HepG2 (cell line): ENCODE data around the gene TXLNA. TPM values are rescaled to one million over a fixed set of nuclear protein-coding genes. Genes with fewer than 3 reads are reported as not detected.

ENCODE experiments used
- ATAC-seq: fragments of 200-7000 bp; cut with Tn5 transposase; 3 replicates; pipeline ENCODE4 v1.9.1; 2020; ENCODE audit warnings: mild to moderate bottlenecking, moderate library complexity
- BruUV-seq: library from RNA; stranded (reverse); fragments of 400-500 nt; replicated peaks from 2 replicates; lab custom pipeline; 2021; lab: Mats Ljungman, UMichigan
- CTCF ChIA-PET: fragments of 300-600 bp; formaldehyde crosslinking; extraction: SDS; loops from one replicate; lab custom pipeline; 2021; ENCODE audit warnings: low total read pairs, inconsistent platforms, low intra/inter-chr PET ratio; lab: Yijun Ruan, JAX
- POLR2A ChIA-PET: fragments of 350-600 bp; sonication (Branson Sonifier 250); formaldehyde crosslinking; loops from one replicate; lab custom pipeline; 2020; ENCODE audit warnings: antibody characterized with exemption, inconsistent platforms; lab: Yijun Ruan, JAX
- DNase-seq: peaks from one replicate; pipeline ENCODE4 v3.0.0-alpha.2; 2015; ENCODE audit warnings: low spot score
- FAIRE-seq: peaks from 3 replicates; lab custom pipeline; 2011; peaks lifted over from hg19 to GRCh38; lab: Jason Lieb, UNC
- H2AFZ ChIP-seq: one replicate; pipeline ENCODE4 v1.6.1; 2011; ENCODE audit warnings: low read length, inconsistent platforms
- H3K27ac ChIP-seq: fragments of 300-600 bp; 3 replicates; pipeline ENCODE4 v1.8.0; 2011; ENCODE audit warnings: mixed run types, mild to moderate bottlenecking, mixed read lengths, low read length, inconsistent platforms; ENCODE audit not compliant: insufficient read depth; ENCODE audit errors: extremely low read length
- H3K27me3 ChIP-seq, 2 experiments: fragments of 200-600 bp in 1 of 2; 2 replicates in 1 of 2; 3 replicates in 1 of 2; pipeline versions ENCODE4 v1.6.0 to v1.8.0; 2011; ENCODE audit warnings: low read length in 2 of 2, mild to moderate bottlenecking in 2 of 2, moderate library complexity in 2 of 2, inconsistent platforms in 1 of 2; ENCODE audit not compliant: insufficient read depth in 2 of 2, control insufficient read depth in 1 of 2
- H3K36me3 ChIP-seq, 2 experiments: fragments of 200-600 bp in 1 of 2; replicated peaks in 1 of 2; 2 replicates in 1 of 2; 3 replicates in 1 of 2; pipeline versions ENCODE4 v1.5.1 to v1.8.0; 2011; ENCODE audit warnings: low read length in 2 of 2, inconsistent platforms in 1 of 2; ENCODE audit not compliant: insufficient read depth in 2 of 2, control insufficient read depth in 1 of 2
- H3K4me1 ChIP-seq: 2 replicates; pipeline ENCODE4 v1.5.1; 2012; ENCODE audit warnings: low read length, inconsistent platforms; ENCODE audit not compliant: insufficient read depth
- H3K4me2 ChIP-seq: 2 replicates; pipeline ENCODE4 v1.6.0; 2011; ENCODE audit warnings: low read depth, low read length, inconsistent platforms
- H3K4me3 ChIP-seq, 3 experiments: fragments of 200-600 bp in 1 of 3; sonication (generic), shearing (Covaris generic) in 1 of 3; replicated peaks in 1 of 3; 2 replicates each; pipeline ENCODE4 v1.5.1; 2011 to 2016; ENCODE audit warnings: low read length in 3 of 3, inconsistent platforms in 2 of 3, low read depth in 2 of 3, mild to moderate bottlenecking in 2 of 3, control low read depth in 1 of 3, mixed read lengths in 1 of 3; ENCODE audit not compliant: insufficient read depth in 1 of 3
- H3K79me2 ChIP-seq: one replicate; pipeline ENCODE4 v1.6.1; 2011; ENCODE audit warnings: low read length, inconsistent platforms; ENCODE audit not compliant: insufficient read depth
- H3K9ac ChIP-seq: 2 replicates; pipeline ENCODE4 v1.6.0; 2011; ENCODE audit warnings: mild to moderate bottlenecking, low read depth, low read length, inconsistent platforms; ENCODE audit not compliant: insufficient read depth
- H3K9me3 ChIP-seq: 2 replicates; pipeline ENCODE4 v1.5.1; 2012; ENCODE audit warnings: mild to moderate bottlenecking, low read length
- H4K20me1 ChIP-seq: 2 replicates; pipeline ENCODE4 v1.6.0; 2011; ENCODE audit warnings: inconsistent platforms, mild to moderate bottlenecking, low read length, moderate library complexity; ENCODE audit not compliant: insufficient read depth
- DMAP1 ChIP-seq: IDR thresholded peaks from 2 replicates; pipeline ENCODE4 v1.6.1; 2016
- HNRNPL ChIP-seq: fragments of 200-400 bp; formaldehyde crosslinking; IDR thresholded peaks from 2 replicates; pipeline ENCODE4 v1.6.1; 2017; ENCODE audit warnings: mild to moderate bottlenecking, low read depth, low read length
- MYC ChIP-seq: sonication (generic); formaldehyde crosslinking; IDR thresholded peaks from 2 replicates; pipeline ENCODE4 v1.9.0; 2021; ENCODE audit warnings: missing genetic modification reagents, borderline replicate concordance
- TAF1 ChIP-seq: sonication (generic); formaldehyde crosslinking; IDR thresholded peaks from 2 replicates; pipeline ENCODE4 v1.4.0; 2020; ENCODE audit warnings: missing genetic modification reagents
- ZNF749 ChIP-seq: sonication (generic); formaldehyde crosslinking; IDR thresholded peaks from 2 replicates; pipeline ENCODE4 v1.8.0; 2022; ENCODE audit warnings: mild to moderate bottlenecking, missing genetic modification reagents, moderate library complexity, borderline replicate concordance
- WGBS: methylation state at CpG from one replicate; pipeline ENCODE4 v1.1.6; 2017; ENCODE audit warnings: low lambda C conversion rate; 5-methylcytosine and 5-hydroxymethylcytosine counted together
- in situ Hi-C: cut with HindIII; loops from 2 replicates; pipeline ENCODE4 v1.10.0; 2017; ENCODE audit warnings: low pct_unique_long_range_greater_than_20kb; ENCODE audit not compliant: extremely low pct_ligation_motif_present
- intact Hi-C: fragments of 100-400 bp; cut with micrococcal nuclease; formaldehyde crosslinking; loops from one replicate; pipeline ENCODE4 v1.10.0; 2022; ENCODE audit not compliant: unreplicated experiment
- polyA plus RNA-seq, 8 experiments: library from polyadenylated mRNA; depleted of rRNA in 3 of 8; stranded (reverse) in 7 of 8; unstranded in 1 of 8; fragments of >200 nt; fragmentation: Illumina TruSeq in 4 of 8; extraction: Trizol in 4 of 8; gene quantifications; 2 replicates each; pipeline versions ENCODE4 v1.2.1 to v1.2.3, GENCODE V29; 2011 to 2016; ENCODE audit warnings: low read depth in 4 of 8, missing spikeins in 1 of 8, mixed read lengths in 1 of 8; ENCODE audit not compliant: insufficient read depth in 1 of 8
- total RNA-seq, 5 experiments: library from RNA; depleted of rRNA; stranded (reverse); fragments of >200 nt; fragmentation: Illumina TruSeq; extraction: Trizol; gene quantifications; 2 replicates each; pipeline ENCODE4 v1.2.3, GENCODE V29; 2016; ENCODE audit warnings: low read depth in 1 of 5

The TXLNA gene
- total and polyA plus RNA-seq, 2 of the 13 experiments (the other 11 are each of a cell fraction or from before 2014, with no cell fraction given), result 29.6 to 67.8 TPM

DNA sequence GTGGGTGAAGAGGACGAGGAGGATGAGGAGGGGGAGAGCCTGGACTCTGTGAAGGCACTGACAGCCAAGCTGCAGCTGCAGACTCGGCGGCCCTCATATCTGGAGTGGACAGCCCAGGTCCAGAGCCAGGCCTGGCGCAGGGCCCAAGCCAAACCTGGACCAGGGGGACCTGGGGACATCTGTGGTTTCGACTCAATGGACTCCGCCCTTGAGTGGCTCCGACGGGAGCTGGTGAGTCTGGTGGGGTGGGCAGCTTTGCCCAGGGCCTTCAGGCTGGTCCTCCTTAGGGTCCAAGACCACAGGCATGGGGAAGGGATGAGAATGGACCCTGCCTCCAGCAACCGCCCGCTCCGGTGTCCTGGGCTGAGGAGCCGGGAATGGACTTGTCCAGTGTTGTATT is 68.0 kb downstream of the TXLNA start:
- Histone ChIP-seq H3K9me3 (no peaks in the 10 kb centered on the region), H3K9ac (peak overlapping the region; percentile 30; the same call in 1 of the 2 replicates), H3K27me3 (no peaks in the 10 kb centered on the region), H3K36me3 (no peaks in the 10 kb centered on the region), H3K79me2 (no peaks in the 10 kb centered on the region), H4K20me1 (no peaks in the 10 kb centered on the region), H3K4me1 (peaks cover 83% of the 10 kb centered on the region), H2AFZ (peak overlapping the region; percentile 30), H3K27ac (no peak overlapping the region), H3K4me3 (peak overlapping the region in 2 of 3 experiments; percentile 22 to 58; a peak in 3 of 6 replicates), H3K4me2 (peak overlapping the region; percentile 72)
- in situ Hi-C loops (no loop called here), intact Hi-C loops (no loop called here)
- ATAC-seq (peak; percentile 8; the same call in 2 of the 3 replicates), DNase-seq (no peak), FAIRE-seq (no peak)
- POLR2A ChIA-PET, result interaction anchor here (1.3 to 7.1 kb wide), 6 partner anchors 11 to 89 kb away, joined by 4 to 48 read pairs (median 15); partner anchors contain the start of genes HDAC1 and MARCKSL1
- 14% methylated on average over 4 of the region's 12 CpGs for WGBS
- TF ChIP-seq DMAP1 (CRISPR knock-in tag) (0 out of 2 replicates have a peak, but pooled peaks have one; percentile 4), TAF1 (no peak), ZNF749 (no peak), MYC (CRISPR knock-in tag) (0 out of 2 replicates have a peak, but pooled peaks have one; percentile 4), HNRNPL (0 out of 2 replicates have a peak, but pooled peaks have one; percentile 21)
- BruUV-seq, result no TSS peak
- CTCF ChIA-PET, result interaction anchor here (1.3 kb wide), 1 partner anchor 32 kb away, joined by 8 read pairs; no protein-coding TSS in a partner anchor

Other genes starting within 250 kb of the TXLNA start
- 225 and 284 TPM in 2 replicates for gene PTP4A2, start 241.3 kb upstream of the TXLNA start, total RNA-seq (2016; rRNA removed; fragmentation: Illumina TruSeq; extraction: Trizol)
- gene PTP4A2, start 241.3 kb upstream of the TXLNA start, polyA plus RNA-seq (2011; rRNA removed), result 133 and 173 TPM in 2 replicates
- 39.0 and 86.8 TPM in 2 replicates for gene KHDRBS1, start 165.8 kb upstream of the TXLNA start, total RNA-seq (2016; rRNA removed; fragmentation: Illumina TruSeq; extraction: Trizol)
- gene KHDRBS1, start 165.8 kb upstream of the TXLNA start, polyA plus RNA-seq (2011; rRNA removed), result 19.8 and 25.1 TPM in 2 replicates
- gene TMEM39B, start 106.7 kb upstream of the TXLNA start, total RNA-seq (2016; rRNA removed; fragmentation: Illumina TruSeq; extraction: Trizol), result 3.1 and 4.9 TPM in 2 replicates
- 10.4 and 12.9 TPM in 2 replicates for gene TMEM39B, start 106.7 kb upstream of the TXLNA start, polyA plus RNA-seq (2011; rRNA removed)
- gene KPNA6, start 71.6 kb upstream of the TXLNA start, total RNA-seq (2016; rRNA removed; fragmentation: Illumina TruSeq; extraction: Trizol), result 47.5 and 111 TPM in 2 replicates
- 18.6 and 22.0 TPM in 2 replicates for gene KPNA6, start 71.6 kb upstream of the TXLNA start, polyA plus RNA-seq (2011; rRNA removed)
- 2.8 and 3.5 TPM in 2 replicates for gene CCDC28B, start 20.9 kb downstream of the TXLNA start, total RNA-seq (2016; rRNA removed; fragmentation: Illumina TruSeq; extraction: Trizol)
- 2.6 TPM in 2 replicates for gene CCDC28B, start 20.9 kb downstream of the TXLNA start, polyA plus RNA-seq (2011; rRNA removed)
- 2.3 and 3.0 TPM in 2 replicates for gene IQCC, start 26.0 kb downstream of the TXLNA start, total RNA-seq (2016; rRNA removed; fragmentation: Illumina TruSeq; extraction: Trizol)
- gene IQCC, start 26.0 kb downstream of the TXLNA start, polyA plus RNA-seq (2011; rRNA removed), result 1.5 and 1.7 TPM in 2 replicates
- gene DCDC2B, start 29.4 kb downstream of the TXLNA start, total RNA-seq (2016; rRNA removed; fragmentation: Illumina TruSeq; extraction: Trizol), result not detected in 2 replicates
- gene DCDC2B, start 29.4 kb downstream of the TXLNA start, polyA plus RNA-seq (2011; rRNA removed), result not detected in 2 replicates
- gene TMEM234, start 42.7 kb downstream of the TXLNA start, total RNA-seq (2016; rRNA removed; fragmentation: Illumina TruSeq; extraction: Trizol), result 4.2 and 9.0 TPM in 2 replicates
- 6.1 and 6.8 TPM in 2 replicates for gene TMEM234, start 42.7 kb downstream of the TXLNA start, polyA plus RNA-seq (2011; rRNA removed)
- 223 and 286 TPM in 2 replicates for gene EIF3I, start 42.7 kb downstream of the TXLNA start, total RNA-seq (2016; rRNA removed; fragmentation: Illumina TruSeq; extraction: Trizol)
- gene EIF3I, start 42.7 kb downstream of the TXLNA start, polyA plus RNA-seq (2011; rRNA removed), result 210 and 218 TPM in 2 replicates
- gene FAM167B, start 67.5 kb downstream of the TXLNA start, total RNA-seq (2016; rRNA removed; fragmentation: Illumina TruSeq; extraction: Trizol), result 0.15 and 0.45 TPM in 2 replicates
- gene FAM167B, start 67.5 kb downstream of the TXLNA start, polyA plus RNA-seq (2011; rRNA removed), result 0.70 and 1.1 TPM in 2 replicates
- gene LCK, start 71.6 kb downstream of the TXLNA start, total RNA-seq (2016; rRNA removed; fragmentation: Illumina TruSeq; extraction: Trizol), result 0.83 and 0.93 TPM in 2 replicates
- gene LCK, start 71.6 kb downstream of the TXLNA start, polyA plus RNA-seq (2011; rRNA removed), result 1.8 and 3.1 TPM in 2 replicates
- gene HDAC1, start 112.4 kb downstream of the TXLNA start, total RNA-seq (2016; rRNA removed; fragmentation: Illumina TruSeq; extraction: Trizol), result 93.5 and 109 TPM in 2 replicates
- gene HDAC1, start 112.4 kb downstream of the TXLNA start, polyA plus RNA-seq (2011; rRNA removed), result 189 and 190 TPM in 2 replicates
- gene MARCKSL1, start 156.6 kb downstream of the TXLNA start, total RNA-seq (2016; rRNA removed; fragmentation: Illumina TruSeq; extraction: Trizol), result 81.9 and 85.1 TPM in 2 replicates
- gene MARCKSL1, start 156.6 kb downstream of the TXLNA start, polyA plus RNA-seq (2011; rRNA removed), result 134 and 155 TPM in 2 replicates
- gene FAM229A, start 182.8 kb downstream of the TXLNA start, total RNA-seq (2016; rRNA removed; fragmentation: Illumina TruSeq; extraction: Trizol), result 0.31 and 3.2 TPM in 2 replicates
- gene FAM229A, start 182.8 kb downstream of the TXLNA start, polyA plus RNA-seq (2011; rRNA removed), result 17.6 and 21.8 TPM in 2 replicates
- gene TSSK3, start 182.9 kb downstream of the TXLNA start, total RNA-seq (2016; rRNA removed; fragmentation: Illumina TruSeq; extraction: Trizol), result 0.62 and 1.0 TPM in 2 replicates
- gene TSSK3, start 182.9 kb downstream of the TXLNA start, polyA plus RNA-seq (2011; rRNA removed), result 1.1 and 2.0 TPM in 2 replicates
- 33.2 and 40.3 TPM in 2 replicates for gene BSDC1, start 214.8 kb downstream of the TXLNA start, total RNA-seq (2016; rRNA removed; fragmentation: Illumina TruSeq; extraction: Trizol)
- gene BSDC1, start 214.8 kb downstream of the TXLNA start, polyA plus RNA-seq (2011; rRNA removed), result 64.2 and 81.8 TPM in 2 replicates